IPS DF 6.9 (cell line): Measurements from ENCODE around the gene CLBA1.

Experiments used
- DNase-seq: peaks from one replicate; pipeline ENCODE4 v3.0.0-alpha.2; 2013; ENCODE audit warnings: low read depth, low spot score
- H3K27ac ChIP-seq: one replicate; pipeline ENCODE4 v1.5.1; 2013; ENCODE audit warnings: low read length, control low read depth
- H3K27me3 ChIP-seq: 2 replicates; pipeline ENCODE4 v1.6.1; 2013; ENCODE audit warnings: mild to moderate bottlenecking, low read length; ENCODE audit not compliant: control insufficient read depth, insufficient read depth
- H3K36me3 ChIP-seq: 2 replicates; pipeline ENCODE4 v1.6.1; 2013; ENCODE audit warnings: low read length; ENCODE audit not compliant: control insufficient read depth, insufficient read depth
- H3K4me1 ChIP-seq: 2 replicates; pipeline ENCODE4 v1.6.1; 2013; ENCODE audit warnings: low read length; ENCODE audit not compliant: control insufficient read depth, insufficient read depth
- H3K4me3 ChIP-seq: 2 replicates; pipeline ENCODE4 v1.5.1; 2013; ENCODE audit warnings: mild to moderate bottlenecking, low read length
- H3K9me3 ChIP-seq: 2 replicates; pipeline ENCODE4 v1.6.1; 2013; ENCODE audit warnings: low read length, inconsistent platforms; ENCODE audit not compliant: control insufficient read depth, insufficient read depth
- WGBS: extraction: QIAGEN DNeasy Blood & Tissue Kit; methylation state at CpG from one replicate; pipeline ENCODE4 v1.1.7; 2013; ENCODE audit warnings: mixed read lengths, missing lambda C conversion rate; ENCODE audit not compliant: insufficient read length, insufficient coverage; 5-methylcytosine and 5-hydroxymethylcytosine counted together

Gene CLBA1

GRCh38 chr14:104970231-104971068 is 15.1 kb upstream of the CLBA1 start:
- Histone ChIP-seq H3K4me1 (peaks cover 13% of the 10 kb centered on the region), H3K36me3 (no peaks in the 10 kb centered on the region), H3K27ac (no peak overlapping the region), H3K27me3 (no peaks in the 10 kb centered on the region), H3K9me3 (no peaks in the 10 kb centered on the region), H3K4me3 (no peak overlapping the region)
- WGBS = no CpG with 5 or more reads among the region's 19 CpGs
- no peak for DNase-seq

DNA sequence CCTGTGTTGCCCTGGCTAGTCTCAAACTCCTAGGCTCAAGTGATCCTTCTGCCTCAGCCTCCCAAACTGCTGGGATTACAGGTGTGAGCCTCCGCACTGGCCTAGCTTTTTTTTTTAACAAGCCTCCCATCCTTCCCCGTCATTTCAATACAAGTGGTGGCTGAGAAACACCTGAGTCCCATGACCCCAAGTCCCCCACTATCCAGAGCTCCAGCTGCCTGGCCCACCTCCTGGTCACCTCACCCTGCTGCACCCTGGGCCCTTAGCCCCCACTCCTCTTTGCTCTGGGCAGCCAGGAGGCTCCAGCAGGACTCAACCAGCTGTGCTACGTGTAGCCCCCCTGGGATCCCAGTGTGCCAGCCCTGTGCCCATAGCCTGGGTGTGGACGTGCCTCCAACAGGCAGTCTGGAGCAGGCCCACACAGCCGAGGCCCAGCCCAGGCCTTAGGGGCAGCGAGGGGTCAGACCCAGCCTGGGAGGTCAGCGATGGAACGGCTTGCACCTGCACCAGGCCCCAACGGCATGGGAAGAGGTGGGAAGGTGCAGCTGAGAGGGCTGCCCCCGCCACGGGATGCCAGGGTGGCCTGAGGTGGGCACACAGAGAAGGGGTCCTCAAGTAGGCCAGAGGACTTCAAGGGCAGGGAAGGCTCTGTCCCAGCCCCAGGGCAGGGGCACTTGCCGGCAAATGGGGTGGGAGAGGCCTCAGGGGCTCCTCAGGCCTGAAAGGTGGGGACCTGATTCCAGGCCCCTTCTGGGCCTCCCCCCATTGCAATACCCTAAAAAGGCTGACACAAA is 13.9 kb upstream of the CLBA1 start:
- H3K4me3 ChIP-seq = no peak overlapping the region

DNA sequence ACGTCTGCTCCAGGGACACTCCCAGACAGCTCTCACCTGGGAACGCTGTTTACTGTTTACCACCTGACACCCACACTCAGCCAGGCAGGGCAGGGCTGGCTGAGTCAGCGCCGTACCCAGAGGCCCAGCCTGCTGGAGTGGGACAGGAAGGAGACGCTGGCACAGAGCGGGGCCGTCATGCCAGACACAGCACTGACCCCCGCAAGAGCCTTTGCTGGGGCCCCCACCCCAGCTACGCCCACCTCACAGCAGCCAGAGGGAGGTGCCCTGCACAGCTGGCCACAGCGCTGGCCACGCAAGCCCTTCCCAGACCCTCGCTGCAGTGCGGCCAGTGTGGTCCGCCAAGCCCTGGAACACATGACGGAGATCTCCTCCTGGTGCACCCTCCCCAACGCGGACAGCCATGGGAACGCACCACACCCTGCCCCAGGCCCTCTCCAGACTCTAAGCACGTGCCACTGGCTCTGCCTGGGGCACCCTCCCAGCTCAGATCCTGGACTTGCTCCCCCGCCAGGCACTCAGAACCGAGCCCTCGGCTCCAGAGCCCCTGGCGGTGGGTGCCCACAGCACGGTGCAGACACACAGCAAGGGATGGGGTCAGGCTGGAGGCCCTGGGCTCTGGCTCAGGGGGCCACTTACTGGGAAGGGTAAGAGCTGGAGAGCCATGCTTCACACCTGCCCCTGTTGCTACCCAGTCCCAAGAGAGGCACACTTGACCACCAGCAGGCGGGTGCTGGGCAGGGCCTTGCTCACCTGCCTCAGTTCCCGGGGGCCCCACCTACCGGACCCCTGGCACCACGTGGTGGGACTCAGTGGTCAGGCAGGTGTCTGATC is 13.1 kb upstream of the CLBA1 start:
- Histone ChIP-seq H3K27me3 (peaks cover 6% of the 10 kb centered on the region; the same call in 1 of the 2 replicates), H3K4me3 (no peak overlapping the region), H3K27ac (no peak overlapping the region), H3K36me3 (no peaks in the 10 kb centered on the region), H3K9me3 (no peaks in the 10 kb centered on the region), H3K4me1 (peaks cover 7% of the 10 kb centered on the region)
- DNase-seq = no peak
- no CpG with 5 or more reads among the region's 28 CpGs for WGBS

More for the DNA sequence above, 13.9 kb upstream of the CLBA1 start:
- Histone ChIP-seq H3K4me1 (peaks cover 13% of the 10 kb centered on the region), H3K27ac (no peak overlapping the region), H3K9me3 (no peaks in the 10 kb centered on the region), H3K27me3 (peaks cover 2% of the 10 kb centered on the region; the same call in 1 of the 2 replicates), H3K36me3 (no peaks in the 10 kb centered on the region)
- no CpG with 5 or more reads among the region's 12 CpGs for WGBS
- no peak for DNase-seq

GRCh38 chr14:104973135-104973384 is 12.5 kb upstream of the CLBA1 start:
- Histone ChIP-seq H3K9me3 (no peaks in the 10 kb centered on the region), H3K36me3 (no peaks in the 10 kb centered on the region), H3K27me3 (peaks cover 8% of the 10 kb centered on the region; the same call in 1 of the 2 replicates), H3K4me3 (no peak overlapping the region), H3K4me1 (peaks cover 6% of the 10 kb centered on the region), H3K27ac (no peak overlapping the region)
- WGBS = no CpG with 5 or more reads among the region's 12 CpGs
- DNase-seq = no peak

DNA sequence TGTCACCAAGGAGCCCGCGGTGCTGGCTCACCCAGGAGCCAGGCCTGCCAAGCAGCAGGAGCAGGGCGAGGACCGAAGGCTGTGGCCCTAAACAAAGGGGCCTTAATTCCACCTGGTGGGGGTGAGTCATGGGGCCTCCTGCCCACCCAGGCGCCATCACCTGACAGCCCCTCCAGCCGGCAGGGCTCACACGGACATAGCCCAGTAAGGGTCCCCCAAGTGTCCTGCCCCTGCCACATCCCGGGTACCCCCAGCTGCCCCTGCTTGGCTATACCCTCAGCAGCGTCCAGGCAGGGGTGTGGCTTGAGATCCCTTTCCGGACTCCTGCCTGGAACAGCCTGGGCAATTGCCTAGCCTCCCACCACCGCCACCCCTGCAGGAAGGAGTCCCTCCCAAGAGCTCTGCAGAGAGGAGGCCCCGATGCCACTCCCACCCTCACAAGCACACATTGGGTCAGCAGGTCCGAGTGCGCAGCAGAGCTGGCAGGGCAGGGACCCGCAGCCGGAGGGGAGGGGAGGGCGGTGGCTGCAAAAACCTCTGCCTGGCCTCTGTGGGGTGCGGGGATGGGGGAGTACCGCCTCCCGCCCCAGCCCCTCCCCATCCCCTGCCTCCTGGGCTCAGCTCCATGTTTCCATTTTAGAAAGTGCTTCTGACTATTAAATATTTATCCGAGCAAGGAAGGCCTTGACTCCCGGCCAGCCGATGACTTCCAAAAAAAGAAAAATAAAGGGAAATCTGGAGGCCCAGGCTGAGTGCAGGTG is 12.0 kb upstream of the CLBA1 start:
- DNase-seq = no peak
- Histone ChIP-seq H3K4me1 (peaks cover 4% of the 10 kb centered on the region), H3K4me3 (no peak overlapping the region), H3K36me3 (no peaks in the 10 kb centered on the region), H3K27ac (no peak overlapping the region), H3K9me3 (no peaks in the 10 kb centered on the region), H3K27me3 (peaks cover 8% of the 10 kb centered on the region; the same call in 1 of the 2 replicates)
- no CpG with 5 or more reads among the region's 23 CpGs for WGBS

DNA sequence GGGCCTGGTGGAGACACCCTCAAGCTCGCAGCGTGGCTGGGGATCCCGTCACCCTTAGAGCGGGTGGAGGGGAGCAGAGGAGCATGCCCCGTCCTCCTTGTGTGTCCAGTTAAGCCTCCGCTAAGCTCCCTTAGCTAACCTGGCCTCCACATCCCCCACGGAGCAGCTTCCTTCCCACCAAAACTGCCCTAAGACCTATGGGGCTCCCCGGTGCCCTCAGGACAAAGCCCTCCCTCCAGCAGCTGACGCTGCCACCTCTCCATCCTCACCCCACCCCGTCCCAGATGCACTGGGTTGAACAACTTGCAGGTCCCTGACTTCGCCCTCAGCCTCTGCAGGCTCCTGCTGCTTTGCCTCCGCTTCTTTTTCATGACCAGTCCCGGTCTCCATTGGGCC is 11.4 kb upstream of the CLBA1 start:
- DNase-seq = no peak
- no peak overlapping the region for H3K4me3 ChIP-seq
- no peaks in the 10 kb centered on the region for H3K36me3 ChIP-seq
- peaks cover 12% of the 10 kb centered on the region; the same call in 1 of the 2 replicates for H3K27me3 ChIP-seq
- WGBS = no CpG with 5 or more reads among the region's 13 CpGs
- no peak overlapping the region for H3K27ac ChIP-seq
- no peaks in the 10 kb centered on the region for H3K9me3 ChIP-seq
- peaks cover 3% of the 10 kb centered on the region; the same call in 1 of the 2 replicates for H3K4me1 ChIP-seq

- Histone ChIP-seq H3K4me3 (no peak overlapping the region), H3K27ac (no peak overlapping the region), H3K9me3 (no peaks in the 10 kb centered on the region), H3K27me3 (peaks cover 16% of the 10 kb centered on the region; the same call in 1 of the 2 replicates), H3K36me3 (no peaks in the 10 kb centered on the region), H3K4me1 (peaks cover 3% of the 10 kb centered on the region; the same call in 1 of the 2 replicates)
- no peak for DNase-seq
- no CpG with 5 or more reads among the region's 14 CpGs for WGBS
Observed at GRCh38 chr14:104974665-104975390, 10.8 kb upstream of the CLBA1 start.

DNA sequence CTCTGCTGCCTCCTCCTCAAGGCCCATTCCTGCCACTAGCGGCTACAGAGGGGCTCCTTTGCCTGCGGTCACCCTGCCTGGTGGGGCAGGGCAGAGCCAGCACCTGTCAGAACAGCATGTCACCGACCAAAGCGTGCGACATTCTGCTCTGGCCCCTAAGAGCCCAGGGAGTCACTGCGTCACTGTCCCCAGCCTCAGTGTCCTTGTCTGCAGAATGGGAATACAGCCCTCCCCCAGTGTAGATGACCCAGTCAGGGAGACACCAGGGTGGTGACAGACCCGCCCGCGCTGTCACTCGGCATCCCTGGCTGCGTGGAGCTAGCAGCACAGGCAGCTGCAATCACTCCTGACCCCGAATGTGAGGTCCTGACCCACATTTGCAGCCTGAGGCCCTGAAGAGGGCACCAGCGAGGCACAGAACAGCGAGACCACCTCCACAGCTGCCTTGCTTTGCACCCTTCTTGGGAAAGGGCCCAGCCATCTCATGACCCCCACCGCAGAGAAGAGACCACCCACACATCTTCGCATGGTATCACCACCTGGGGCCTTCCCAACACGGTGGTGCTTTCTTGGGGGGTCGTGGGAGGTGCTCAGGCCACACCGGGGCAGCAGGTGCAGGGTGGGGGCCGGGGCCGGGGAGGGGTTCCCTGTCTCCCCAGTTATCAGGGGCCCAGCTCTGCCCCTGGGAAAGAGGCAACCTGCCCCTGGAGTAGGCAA is 9.9 kb upstream of the CLBA1 start:
- Histone ChIP-seq H3K4me1 (no peaks in the 10 kb centered on the region), H3K27me3 (peaks cover 16% of the 10 kb centered on the region; the same call in 1 of the 2 replicates), H3K27ac (no peak overlapping the region), H3K9me3 (no peaks in the 10 kb centered on the region), H3K4me3 (no peak overlapping the region), H3K36me3 (no peaks in the 10 kb centered on the region)
- no peak for DNase-seq
- WGBS = no CpG with 5 or more reads among the region's 21 CpGs
